Measurements from ENCODE around the gene MAP4K5.

MAP4K5 gene

GRCh38 chr14:50530794-50531365 is 1.5 kb downstream of the MAP4K5 start:
- Histone ChIP-seq H3K4me2 (ENCODE audit: low read length) (peak overlapping the region; percentile 85), H3K4me3 (ENCODE audit: low read length) (peak overlapping the region; percentile 98), H3K9me3 (replicated peaks; ENCODE audit: low read length) (no peaks in the 10 kb centered on the region), H3K9ac (ENCODE audit: low read depth, low read length) (peak overlapping the region; percentile 97), H3K4me1 (ENCODE audit: control insufficient read depth, insufficient read depth, low read length) (peaks cover 37% of the 10 kb centered on the region), H3K27me3 (ENCODE audit: control insufficient read depth, insufficient read depth, low read length) (no peaks in the 10 kb centered on the region), H3K36me3 (ENCODE audit: insufficient read depth, low read length) (peaks cover 10% of the 10 kb centered on the region)

- H3K9me3 ChIP-seq (replicated peaks; ENCODE audit: low read length) = no peaks in the 10 kb centered on the region
- peaks cover 37% of the 10 kb centered on the region for H3K4me1 ChIP-seq (ENCODE audit: control insufficient read depth, insufficient read depth, low read length)
- peak overlapping the region; percentile 85 for H3K4me2 ChIP-seq (ENCODE audit: low read length)
- peak overlapping the region; percentile 98 for H3K4me3 ChIP-seq (ENCODE audit: low read length)
- peaks cover 11% of the 10 kb centered on the region for H3K36me3 ChIP-seq (ENCODE audit: insufficient read depth, low read length)
- H3K9ac ChIP-seq (ENCODE audit: low read depth, low read length) = peak overlapping the region; percentile 97
- no peaks in the 10 kb centered on the region for H3K27me3 ChIP-seq (ENCODE audit: control insufficient read depth, insufficient read depth, low read length)
Measured at GRCh38 chr14:50530358-50530757, 2.0 kb downstream of the MAP4K5 start.

DNA sequence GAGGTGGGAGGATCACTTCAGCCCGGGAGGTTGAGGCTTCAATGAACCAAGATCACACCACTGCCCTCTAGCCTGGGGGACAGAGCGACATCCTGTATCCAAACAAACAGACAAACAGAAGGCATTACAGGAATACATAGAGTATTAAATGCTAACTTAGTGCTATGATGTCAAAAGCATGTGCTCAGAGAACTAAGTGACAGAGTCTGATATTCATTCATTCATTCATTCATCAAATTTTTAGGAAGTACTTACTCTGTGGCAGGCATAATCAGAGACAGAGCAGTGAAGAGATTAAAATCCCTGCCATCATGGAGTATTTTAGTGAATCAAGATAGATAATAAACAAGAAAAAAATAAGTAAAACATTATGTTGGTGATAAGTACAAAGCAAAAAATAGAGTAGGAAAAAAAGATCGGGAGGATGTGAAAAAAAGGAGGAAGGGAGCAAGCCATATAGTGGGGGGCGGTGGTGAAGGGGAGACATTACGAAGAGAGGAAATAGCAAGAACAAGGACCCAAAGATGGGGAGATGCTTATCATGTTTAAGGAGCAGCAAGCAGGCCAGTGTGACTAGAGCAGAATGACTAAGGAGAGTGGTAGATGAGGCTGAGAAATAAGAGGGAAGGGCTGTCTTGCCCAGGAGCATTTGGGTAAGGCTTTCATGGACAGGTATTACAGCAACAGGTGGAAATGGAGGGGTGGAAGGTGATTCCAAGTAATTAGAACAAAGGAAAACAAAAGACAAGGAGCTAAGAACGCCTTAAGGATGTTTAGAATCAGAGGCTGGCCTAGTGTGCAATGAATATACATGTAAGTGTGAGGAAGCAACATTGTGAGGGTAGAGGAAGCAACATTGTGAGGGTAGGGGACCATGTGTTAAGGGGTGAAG is 2.8 kb downstream of the MAP4K5 start:
- H3K4me2 ChIP-seq (ENCODE audit: low read length) = peak overlapping the region; percentile 85
- H3K36me3 ChIP-seq (ENCODE audit: insufficient read depth, low read length) = peaks cover 14% of the 10 kb centered on the region
- no peaks in the 10 kb centered on the region for H3K9me3 ChIP-seq (replicated peaks; ENCODE audit: low read length)
- H3K4me1 ChIP-seq (ENCODE audit: control insufficient read depth, insufficient read depth, low read length) = peaks cover 43% of the 10 kb centered on the region
- H3K9ac ChIP-seq (ENCODE audit: low read depth, low read length) = peak overlapping the region; percentile 97
- peak overlapping the region; percentile 98 for H3K4me3 ChIP-seq (ENCODE audit: low read length)
- no peaks in the 10 kb centered on the region for H3K27me3 ChIP-seq (ENCODE audit: control insufficient read depth, insufficient read depth, low read length)

DNA sequence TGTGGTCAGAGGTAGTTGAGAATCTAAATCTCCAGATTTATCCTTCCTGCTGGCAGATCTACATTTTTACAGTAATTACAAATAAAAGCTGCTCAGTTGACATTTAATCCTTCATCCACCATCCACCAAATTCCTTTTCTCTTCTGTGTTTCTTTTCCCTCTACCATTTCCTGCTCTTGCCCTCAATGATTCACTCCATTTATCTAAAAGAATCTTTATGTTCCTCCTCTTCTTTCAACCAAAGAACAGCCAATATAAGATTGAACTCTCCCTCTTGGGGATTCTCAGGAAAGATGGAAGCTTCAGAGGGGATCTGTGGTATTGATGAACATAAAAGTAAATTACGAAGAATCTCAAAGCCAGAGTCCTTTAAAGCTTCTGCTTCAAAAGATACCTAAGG is 4.4 kb downstream of the MAP4K5 start:
- Histone ChIP-seq H3K9ac (ENCODE audit: low read depth, low read length) (peak overlapping the region; percentile 7), H3K4me1 (ENCODE audit: control insufficient read depth, insufficient read depth, low read length) (peaks cover 47% of the 10 kb centered on the region), H3K4me3 (ENCODE audit: low read length) (peak overlapping the region; percentile 7), H3K4me2 (ENCODE audit: low read length) (peak overlapping the region; percentile 85), H3K27me3 (ENCODE audit: control insufficient read depth, insufficient read depth, low read length) (no peaks in the 10 kb centered on the region), H3K36me3 (ENCODE audit: insufficient read depth, low read length) (peaks cover 14% of the 10 kb centered on the region), H3K9me3 (replicated peaks; ENCODE audit: low read length) (no peaks in the 10 kb centered on the region)

DNA sequence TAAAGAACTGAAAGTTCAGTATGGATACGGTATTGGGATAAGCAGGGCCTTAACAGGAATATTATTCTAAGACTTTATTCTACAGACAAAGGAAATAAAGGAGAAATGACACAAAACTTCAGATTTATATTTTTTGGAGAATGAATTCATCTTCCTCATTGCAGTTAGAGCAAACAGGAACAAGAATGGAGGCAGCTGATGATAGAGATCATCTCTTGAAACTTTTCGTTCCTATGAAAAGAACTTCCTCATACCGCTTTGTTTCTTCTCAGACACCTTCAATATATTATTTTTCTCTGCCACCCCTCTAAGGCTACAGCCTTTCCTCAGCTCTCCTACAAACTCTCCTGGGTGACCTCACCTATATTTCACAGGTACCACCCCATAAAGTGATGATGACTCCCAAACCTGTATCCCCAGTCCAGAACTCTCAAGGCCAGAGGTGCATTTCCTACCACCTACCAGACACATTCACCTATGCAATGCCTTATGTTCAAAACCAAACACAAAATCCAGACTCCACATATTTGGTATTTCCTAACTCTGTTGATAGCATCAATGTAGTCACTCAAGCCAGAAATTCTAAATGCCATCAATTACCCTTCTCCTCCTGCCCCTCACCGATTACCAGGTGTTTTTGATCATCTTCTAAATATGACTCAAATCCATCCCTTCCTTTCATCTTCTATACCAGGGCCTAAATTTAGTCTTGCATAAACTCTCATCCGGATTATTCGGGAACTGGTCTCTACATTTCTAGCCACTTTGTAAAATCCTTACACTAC is 7.4 kb downstream of the MAP4K5 start:
- Histone ChIP-seq H3K9me3 (replicated peaks; ENCODE audit: low read length) (no peaks in the 10 kb centered on the region), H3K9ac (ENCODE audit: low read depth, low read length) (no peak overlapping the region), H3K36me3 (ENCODE audit: insufficient read depth, low read length) (peaks cover 14% of the 10 kb centered on the region), H3K4me1 (ENCODE audit: control insufficient read depth, insufficient read depth, low read length) (peaks cover 60% of the 10 kb centered on the region), H3K4me2 (ENCODE audit: low read length) (no peak overlapping the region), H3K4me3 (ENCODE audit: low read length) (no peak overlapping the region), H3K27me3 (ENCODE audit: control insufficient read depth, insufficient read depth, low read length) (no peaks in the 10 kb centered on the region)

DNA sequence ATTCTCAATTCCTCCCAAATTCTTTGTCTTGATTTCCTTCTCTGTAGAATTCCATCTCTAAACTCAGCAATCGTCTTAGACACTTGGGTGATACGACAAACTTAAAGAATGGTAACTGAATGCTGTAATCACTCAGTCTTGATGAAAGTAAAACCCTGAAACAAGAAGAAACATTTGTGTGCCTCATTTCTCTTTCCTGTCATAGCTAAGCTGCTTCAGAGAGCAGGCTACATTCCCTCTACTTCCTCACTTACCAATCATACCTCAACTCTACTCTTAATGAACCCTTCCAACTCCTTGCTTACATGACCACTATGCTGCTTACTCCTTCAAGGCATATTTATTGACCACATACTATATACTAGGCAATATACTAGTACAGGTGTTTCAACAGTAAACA is 8.3 kb downstream of the MAP4K5 start:
- Histone ChIP-seq H3K9ac (ENCODE audit: low read depth, low read length) (no peak overlapping the region), H3K36me3 (ENCODE audit: insufficient read depth, low read length) (peaks cover 9% of the 10 kb centered on the region), H3K4me2 (ENCODE audit: low read length) (no peak overlapping the region), H3K27me3 (ENCODE audit: control insufficient read depth, insufficient read depth, low read length) (no peaks in the 10 kb centered on the region), H3K4me3 (ENCODE audit: low read length) (no peak overlapping the region), H3K4me1 (ENCODE audit: control insufficient read depth, insufficient read depth, low read length) (peaks cover 52% of the 10 kb centered on the region), H3K9me3 (replicated peaks; ENCODE audit: low read length) (no peaks in the 10 kb centered on the region)

DNA sequence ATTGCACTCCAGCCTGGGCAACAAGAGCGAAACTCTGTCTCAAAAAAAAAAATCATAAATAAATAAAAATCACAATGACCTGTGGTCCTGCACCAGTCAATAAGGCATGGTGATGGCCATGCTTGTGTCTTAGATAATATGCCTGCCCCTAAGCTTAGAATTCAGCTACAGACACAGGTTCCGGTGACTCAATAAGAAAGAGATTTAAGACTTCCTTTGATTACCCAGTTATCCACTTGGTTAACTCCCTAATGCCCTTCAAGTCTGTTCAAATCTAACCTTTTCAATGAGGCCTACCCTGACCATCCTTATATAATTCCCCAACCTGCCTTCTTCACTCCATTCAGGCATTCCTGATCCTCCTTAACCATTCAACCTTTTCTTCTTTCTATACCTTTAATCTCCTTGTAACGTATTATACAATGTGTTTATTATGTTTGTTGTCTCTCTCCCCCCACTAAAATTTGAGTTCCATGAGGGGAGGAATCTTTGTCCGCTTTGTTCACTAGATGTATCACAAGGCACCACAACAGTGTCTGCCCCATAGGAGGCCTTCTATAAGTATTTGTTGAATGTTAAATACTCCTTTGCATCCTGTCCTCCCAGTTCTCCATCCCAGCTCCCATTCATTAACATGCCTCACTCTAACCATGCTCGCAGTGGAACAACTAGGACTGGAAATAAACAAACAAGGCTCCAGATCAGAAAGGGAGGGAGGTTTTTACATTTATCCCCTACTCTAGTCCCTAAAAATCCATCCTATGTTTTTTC is 8.9 kb downstream of the MAP4K5 start:
- Histone ChIP-seq H3K4me2 (ENCODE audit: low read length) (no peak overlapping the region), H3K4me3 (ENCODE audit: low read length) (no peak overlapping the region), H3K27me3 (ENCODE audit: control insufficient read depth, insufficient read depth, low read length) (no peaks in the 10 kb centered on the region), H3K9ac (ENCODE audit: low read depth, low read length) (no peak overlapping the region), H3K4me1 (ENCODE audit: control insufficient read depth, insufficient read depth, low read length) (peaks cover 46% of the 10 kb centered on the region), H3K36me3 (ENCODE audit: insufficient read depth, low read length) (peaks cover 8% of the 10 kb centered on the region), H3K9me3 (replicated peaks; ENCODE audit: low read length) (no peaks in the 10 kb centered on the region)

DNA sequence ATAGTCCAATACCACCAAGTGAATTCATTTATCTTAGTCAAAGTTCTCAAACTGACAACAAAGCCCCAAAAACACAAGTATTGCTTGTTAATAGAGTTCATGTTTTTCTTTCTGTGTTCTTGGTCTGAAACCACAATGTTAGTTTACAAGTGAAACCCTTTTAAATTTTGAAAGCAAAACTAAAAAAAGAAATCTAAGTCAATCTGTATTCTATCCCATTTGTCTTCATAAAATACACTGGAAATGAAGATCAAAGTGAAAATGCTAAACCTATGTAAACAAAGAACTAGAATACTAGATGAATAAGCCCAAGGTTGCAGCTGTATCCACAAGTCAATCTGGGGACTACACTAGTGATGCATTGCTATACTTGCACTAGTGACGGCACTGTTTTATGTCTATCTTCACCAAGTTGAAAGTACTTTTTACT is 10.4 kb downstream of the MAP4K5 start:
- H3K4me3 ChIP-seq (ENCODE audit: low read length) = peak overlapping the region; percentile 44
- peak overlapping the region; percentile 45 for H3K9ac ChIP-seq (ENCODE audit: low read depth, low read length)
- peak overlapping the region; percentile 62 for H3K4me2 ChIP-seq (ENCODE audit: low read length)

GRCh38 chr14:50520947-50521815 is 11.2 kb downstream of the MAP4K5 start:
- Histone ChIP-seq H3K27me3 (ENCODE audit: control insufficient read depth, insufficient read depth, low read length) (no peaks in the 10 kb centered on the region), H3K9me3 (replicated peaks; ENCODE audit: low read length) (no peaks in the 10 kb centered on the region), H3K9ac (ENCODE audit: low read depth, low read length) (peak overlapping the region; percentile 45), H3K4me1 (ENCODE audit: control insufficient read depth, insufficient read depth, low read length) (peaks cover 30% of the 10 kb centered on the region), H3K4me2 (ENCODE audit: low read length) (peak overlapping the region; percentile 65), H3K4me3 (ENCODE audit: low read length) (peak overlapping the region; percentile 44), H3K36me3 (ENCODE audit: insufficient read depth, low read length) (peaks cover 3% of the 10 kb centered on the region)

More for the DNA sequence above, 10.4 kb downstream of the MAP4K5 start:
- no peaks in the 10 kb centered on the region for H3K9me3 ChIP-seq (replicated peaks; ENCODE audit: low read length)
- H3K36me3 ChIP-seq (ENCODE audit: insufficient read depth, low read length) = peaks cover 8% of the 10 kb centered on the region
- H3K27me3 ChIP-seq (ENCODE audit: control insufficient read depth, insufficient read depth, low read length) = no peaks in the 10 kb centered on the region
- peaks cover 31% of the 10 kb centered on the region for H3K4me1 ChIP-seq (ENCODE audit: control insufficient read depth, insufficient read depth, low read length)

DNA sequence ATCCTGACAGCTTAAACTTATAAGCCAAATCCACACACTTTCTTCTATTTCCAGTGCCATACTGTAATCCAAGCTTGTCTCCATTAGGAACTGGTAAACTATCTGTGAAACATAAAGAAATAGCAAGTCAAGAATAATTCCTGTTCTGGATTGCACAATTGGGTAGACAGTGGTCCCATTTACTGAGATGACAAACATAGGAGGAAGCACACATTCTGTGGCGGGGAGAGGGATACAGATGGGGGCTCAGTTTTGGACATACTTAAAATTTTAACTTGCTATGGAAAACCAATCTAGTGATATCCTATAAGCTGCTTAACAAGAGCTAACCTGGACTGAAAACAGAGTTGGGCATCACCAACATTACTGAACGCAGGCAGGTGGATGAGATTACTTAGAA is 16.3 kb downstream of the MAP4K5 start:
- Histone ChIP-seq H3K4me1 (ENCODE audit: control insufficient read depth, insufficient read depth, low read length) (peaks cover 4% of the 10 kb centered on the region), H3K9me3 (replicated peaks; ENCODE audit: low read length) (no peaks in the 10 kb centered on the region), H3K4me2 (ENCODE audit: low read length) (no peak overlapping the region), H3K9ac (ENCODE audit: low read depth, low read length) (no peak overlapping the region), H3K4me3 (ENCODE audit: low read length) (no peak overlapping the region), H3K27me3 (ENCODE audit: control insufficient read depth, insufficient read depth, low read length) (no peaks in the 10 kb centered on the region), H3K36me3 (ENCODE audit: insufficient read depth, low read length) (peaks cover 5% of the 10 kb centered on the region)

All from skeletal muscle satellite cell (primary cell).